ENCODE measurements around the gene GMDS. TPM values are rescaled to one million over a fixed set of nuclear protein-coding genes. Genes with fewer than 3 reads are reported as not detected.

Gene GMDS
- total and polyA plus RNA-seq, 2 donors (not counting 1 experiment from before 2014, with no cell fraction given), result 12.7 to 34.5 TPM

DNA sequence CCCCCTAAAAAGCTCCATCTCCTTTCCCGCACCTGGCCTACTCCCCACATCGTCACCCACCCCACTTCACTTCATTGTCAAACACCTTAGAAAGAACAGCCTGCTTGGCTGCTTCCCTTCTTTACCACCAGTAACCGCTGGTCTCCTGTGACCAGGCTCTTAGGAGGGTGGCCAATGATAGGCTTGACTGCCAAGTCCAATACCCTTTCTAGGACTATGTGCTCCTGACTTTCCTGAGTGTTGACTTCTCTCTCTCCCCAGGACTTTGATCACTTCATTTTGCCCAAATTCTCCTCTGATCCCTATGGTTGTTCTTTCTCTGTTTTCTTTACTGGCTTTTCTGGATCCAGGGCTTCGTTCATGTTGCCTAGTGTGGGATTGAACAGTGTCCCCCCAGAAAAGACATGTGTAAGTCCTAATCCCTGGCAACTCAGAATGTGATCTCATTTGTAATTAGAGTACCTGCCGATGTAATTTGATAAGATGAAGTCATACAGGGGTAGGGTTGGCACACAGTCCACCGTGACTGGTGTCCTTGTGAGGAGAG lies 254.0 kb downstream of the GMDS start:
- H3K79me2 ChIP-seq (ENCODE audit: control insufficient read depth, insufficient read depth, low read length), result no peaks in the 10 kb centered on the region
- no peak overlapping the region for H3K9ac ChIP-seq (ENCODE audit: insufficient read depth, low read length)
- no peaks in the 10 kb centered on the region for H3K36me3 ChIP-seq (ENCODE audit: control insufficient read depth, insufficient read depth, low read length)
- no peaks in the 10 kb centered on the region for H3K4me1 ChIP-seq (ENCODE audit: control insufficient read depth, extremely low read depth, insufficient read depth, low read length)
- no peak overlapping the region for H3K4me2 ChIP-seq (ENCODE audit: extremely low read depth, insufficient read depth, low read length)
- no peak for DNase-seq (ENCODE audit: low read depth in 2 of 2)
- H3K27ac ChIP-seq (ENCODE audit: insufficient read depth, low read length), result no peak overlapping the region
- H3K9me3 ChIP-seq (ENCODE audit: control insufficient read depth, insufficient read depth, low read depth, low read length), result no peaks in the 10 kb centered on the region
- H3K4me3 ChIP-seq (replicated peaks in 1 of 4; ENCODE audit: control extremely low read depth in 1 of 4, insufficient read depth in 1 of 4, low read depth in 3 of 4, low read length in 4 of 4), result no peak overlapping the region
- H4K20me1 ChIP-seq (ENCODE audit: control insufficient read depth, extremely low read depth, insufficient read depth, low read length), result no peaks in the 10 kb centered on the region
- no peaks in the 10 kb centered on the region for H3K27me3 ChIP-seq (ENCODE audit: control insufficient read depth, insufficient read depth, low read length)
- no peak for TF ChIP-seq EZH2 (IDR thresholded peaks at IDR 0.05; ENCODE audit: low read length, missing control alignments)
- H2AFZ ChIP-seq (ENCODE audit: low read length), result no peak overlapping the region

DNA sequence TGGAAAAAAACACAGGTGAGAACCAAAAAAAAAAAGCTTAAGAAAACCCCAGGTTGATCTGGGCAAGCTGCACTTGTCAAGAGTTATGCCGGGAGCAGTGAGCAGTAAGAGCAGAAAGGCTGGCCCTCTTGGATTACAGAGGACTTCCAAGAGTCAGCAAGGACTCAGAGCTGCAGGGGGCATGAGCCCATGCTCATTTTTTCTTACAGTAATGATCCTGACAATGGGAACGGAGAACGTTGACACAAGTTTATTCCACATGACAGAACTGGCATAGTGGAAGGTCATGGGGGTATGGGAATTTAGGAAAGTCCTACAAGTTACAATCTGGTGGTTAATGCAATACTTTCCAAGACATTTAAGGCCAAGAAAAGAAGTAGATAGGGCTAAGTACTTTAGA lies 256.6 kb downstream of the GMDS start:
- Histone ChIP-seq H4K20me1 (ENCODE audit: control insufficient read depth, extremely low read depth, insufficient read depth, low read length) (no peaks in the 10 kb centered on the region), H3K9ac (ENCODE audit: insufficient read depth, low read length) (no peak overlapping the region), H3K9me3 (ENCODE audit: control insufficient read depth, insufficient read depth, low read depth, low read length) (no peaks in the 10 kb centered on the region), H3K79me2 (ENCODE audit: control insufficient read depth, insufficient read depth, low read length) (no peaks in the 10 kb centered on the region), H3K27me3 (ENCODE audit: control insufficient read depth, insufficient read depth, low read length) (no peaks in the 10 kb centered on the region), H3K4me2 (ENCODE audit: extremely low read depth, insufficient read depth, low read length) (no peak overlapping the region), H3K36me3 (ENCODE audit: control insufficient read depth, insufficient read depth, low read length) (no peaks in the 10 kb centered on the region), H3K27ac (ENCODE audit: insufficient read depth, low read length) (no peak overlapping the region), H3K4me1 (ENCODE audit: control insufficient read depth, extremely low read depth, insufficient read depth, low read length) (no peaks in the 10 kb centered on the region), H3K4me3 (replicated peaks in 1 of 4; ENCODE audit: control extremely low read depth in 1 of 4, insufficient read depth in 1 of 4, low read depth in 3 of 4, low read length in 4 of 4) (no peak overlapping the region), H2AFZ (ENCODE audit: low read length) (no peak overlapping the region)
- DNase-seq (ENCODE audit: low read depth in 2 of 2), result no peak
- TF ChIP-seq, protein P1, sequence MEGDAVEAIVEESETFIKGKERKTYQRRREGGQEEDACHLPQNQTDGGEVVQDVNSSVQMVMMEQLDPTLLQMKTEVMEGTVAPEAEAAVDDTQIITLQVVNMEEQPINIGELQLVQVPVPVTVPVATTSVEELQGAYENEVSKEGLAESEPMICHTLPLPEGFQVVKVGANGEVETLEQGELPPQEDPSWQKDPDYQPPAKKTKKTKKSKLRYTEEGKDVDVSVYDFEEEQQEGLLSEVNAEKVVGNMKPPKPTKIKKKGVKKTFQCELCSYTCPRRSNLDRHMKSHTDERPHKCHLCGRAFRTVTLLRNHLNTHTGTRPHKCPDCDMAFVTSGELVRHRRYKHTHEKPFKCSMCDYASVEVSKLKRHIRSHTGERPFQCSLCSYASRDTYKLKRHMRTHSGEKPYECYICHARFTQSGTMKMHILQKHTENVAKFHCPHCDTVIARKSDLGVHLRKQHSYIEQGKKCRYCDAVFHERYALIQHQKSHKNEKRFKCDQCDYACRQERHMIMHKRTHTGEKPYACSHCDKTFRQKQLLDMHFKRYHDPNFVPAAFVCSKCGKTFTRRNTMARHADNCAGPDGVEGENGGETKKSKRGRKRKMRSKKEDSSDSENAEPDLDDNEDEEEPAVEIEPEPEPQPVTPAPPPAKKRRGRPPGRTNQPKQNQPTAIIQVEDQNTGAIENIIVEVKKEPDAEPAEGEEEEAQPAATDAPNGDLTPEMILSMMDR (conservative IDR thresholded peaks at IDR 0.05 in 1 of 2, IDR thresholded peaks at IDR 0.05 in 1 of 2; ENCODE audit: low read depth in 1 of 2, low read length in 2 of 2), result no peak
- TF ChIP-seq EZH2 (IDR thresholded peaks at IDR 0.05; ENCODE audit: low read length, missing control alignments), result no peak

DNA sequence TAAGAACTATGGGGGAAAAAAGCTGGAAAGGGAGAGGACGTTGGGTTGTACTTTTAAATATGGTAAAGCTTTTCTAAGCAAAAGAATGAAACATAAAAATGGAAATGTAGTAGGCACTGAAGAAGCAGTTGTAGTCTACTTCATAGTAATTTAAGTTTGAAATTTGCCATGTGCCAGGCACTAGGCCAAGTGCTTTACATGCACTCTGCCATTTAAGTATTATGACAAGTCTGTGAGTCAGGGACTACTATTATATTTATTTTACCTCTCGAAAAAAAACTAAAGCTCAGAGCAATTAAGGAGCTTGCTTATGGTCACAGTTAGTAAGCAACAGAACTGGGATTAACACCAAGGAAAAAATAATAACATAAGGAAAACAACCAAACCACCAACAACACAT lies 257.8 kb downstream of the GMDS start:
- no peaks in the 10 kb centered on the region for H3K9me3 ChIP-seq (ENCODE audit: control insufficient read depth, insufficient read depth, low read depth, low read length)
- TF ChIP-seq EZH2 (IDR thresholded peaks at IDR 0.05; ENCODE audit: low read length, missing control alignments), result no peak
- TF ChIP-seq, protein P1 (conservative IDR thresholded peaks at IDR 0.05 in 1 of 2, IDR thresholded peaks at IDR 0.05 in 1 of 2; ENCODE audit: low read depth in 1 of 2, low read length in 2 of 2), result no peak
- H3K4me2 ChIP-seq (ENCODE audit: extremely low read depth, insufficient read depth, low read length), result no peak overlapping the region
- peak; percentile 75 to 86 for DNase-seq (ENCODE audit: low read depth in 2 of 2)
- H2AFZ ChIP-seq (ENCODE audit: low read length), result no peak overlapping the region
- H3K79me2 ChIP-seq (ENCODE audit: control insufficient read depth, insufficient read depth, low read length), result no peaks in the 10 kb centered on the region
- H3K4me1 ChIP-seq (ENCODE audit: control insufficient read depth, extremely low read depth, insufficient read depth, low read length), result no peaks in the 10 kb centered on the region
- H3K27me3 ChIP-seq (ENCODE audit: control insufficient read depth, insufficient read depth, low read length), result no peaks in the 10 kb centered on the region
- H3K36me3 ChIP-seq (ENCODE audit: control insufficient read depth, insufficient read depth, low read length), result no peaks in the 10 kb centered on the region
- no peaks in the 10 kb centered on the region for H4K20me1 ChIP-seq (ENCODE audit: control insufficient read depth, extremely low read depth, insufficient read depth, low read length)
- no peak overlapping the region for H3K27ac ChIP-seq (ENCODE audit: insufficient read depth, low read length)
- no peak overlapping the region for H3K4me3 ChIP-seq (replicated peaks in 1 of 4; ENCODE audit: control extremely low read depth in 1 of 4, insufficient read depth in 1 of 4, low read depth in 3 of 4, low read length in 4 of 4)
- no peak overlapping the region for H3K9ac ChIP-seq (ENCODE audit: insufficient read depth, low read length)

Data from fibroblast of lung (primary cell).